HCT116 (cell line): ENCODE data around the gene PDLIM4. TPM values are rescaled to one million over a fixed set of nuclear protein-coding genes. Genes with fewer than 3 reads are reported as not detected.

Source experiments
- ATAC-seq: fragments of 200-7000 bp; cut with Tn5 transposase; 2 replicates; pipeline ENCODE4 v1.9.1; 2020; ENCODE audit warnings: mild to moderate bottlenecking, moderate library complexity
- BruUV-seq: library from RNA; stranded (reverse); fragments of 400-500 nt; replicated peaks from 2 replicates; lab custom pipeline; 2021; lab: Mats Ljungman, UMichigan
- CTCF ChIA-PET: fragments of 300-600 bp; sonication (Branson Sonifier 250); formaldehyde crosslinking; loops from one replicate; lab custom pipeline; 2021; ENCODE audit warnings: antibody characterized with exemption; lab: Charles Lee
- POLR2A ChIA-PET: fragments of 300-600, 350-600 bp; sonication (Branson Sonifier 250); formaldehyde crosslinking; loops from one replicate; lab custom pipeline; 2021; ENCODE audit warnings: antibody characterized with exemption; lab: Charles Lee
- RAD21 ChIA-PET, 2 experiments: fragments of 300-600 bp; sonication (Branson Sonifier 250); formaldehyde crosslinking; loops; one replicate each; lab custom pipeline; 2023; ENCODE audit warnings: low total read pairs in 2 of 2; ENCODE audit not compliant: uncharacterized antibody in 2 of 2, unreplicated experiment in 2 of 2, low non-redundant PET in 1 of 2; lab: Charles Lee
- DNase-seq: peaks from one replicate; pipeline ENCODE4 v3.0.0-alpha.2; 2010; ENCODE audit warnings: low read depth, low spot score
- H2AFZ ChIP-seq: fragments of 200-600 bp; shearing (Covaris generic), sonication (generic); 2 replicates; pipeline ENCODE4 v1.6.1; 2017; ENCODE audit warnings: low read depth, mixed run types, mixed read lengths, antibody characterized with exemption, low read length; ENCODE audit not compliant: poor library complexity, severe bottlenecking
- H3K27ac ChIP-seq: 2 replicates; pipeline ENCODE4 v1.5.1; 2012; ENCODE audit warnings: low read depth, low read length
- H3K27me3 ChIP-seq: fragments of 200-600 bp; sonication (generic); 2 replicates; pipeline ENCODE4 v1.6.1; 2016; ENCODE audit warnings: mixed run types, low read length, mixed read lengths; ENCODE audit not compliant: insufficient read depth
- H3K36me3 ChIP-seq, 2 experiments: fragments of 200-500 bp in 1 of 2; fragments of 200-600 bp in 1 of 2; sonication (Bioruptor generic) in 1 of 2; sonication (generic) in 1 of 2; 2 replicates each; pipeline versions ENCODE4 v1.5.1 to v1.6.1; 2014 to 2016; ENCODE audit warnings: low read length in 2 of 2, inconsistent platforms in 1 of 2, mixed read lengths in 1 of 2, mixed run types in 1 of 2; ENCODE audit not compliant: insufficient read depth in 2 of 2, control insufficient read depth in 1 of 2
- H3K4me1 ChIP-seq, 2 experiments: fragments of 200-600 bp in 1 of 2; sonication (generic) in 1 of 2; 2 replicates each; pipeline versions ENCODE4 v1.5.1 to v1.6.1; 2012 to 2017; ENCODE audit warnings: low read length in 2 of 2, inconsistent platforms in 1 of 2, mild to moderate bottlenecking in 1 of 2, mixed read lengths in 1 of 2, mixed run types in 1 of 2, moderate library complexity in 1 of 2; ENCODE audit not compliant: insufficient read depth in 2 of 2, control insufficient read depth in 1 of 2
- H3K4me2 ChIP-seq: fragments of 200-600 bp; sonication (generic); 2 replicates; pipeline ENCODE4 v1.6.1; 2017; ENCODE audit warnings: mixed run types, low read length, mixed read lengths
- H3K4me3 ChIP-seq, 2 experiments: fragments of 200-600 bp in 1 of 2; sonication (generic) in 1 of 2; replicated peaks in 1 of 2; 2 replicates each; pipeline ENCODE4 v1.5.1; 2011 to 2016; ENCODE audit warnings: low read length in 2 of 2, control low read depth in 1 of 2, low read depth in 1 of 2, mild to moderate bottlenecking in 1 of 2, mixed read lengths in 1 of 2, mixed run types in 1 of 2
- H3K79me2 ChIP-seq: fragments of 200-600 bp; sonication (generic); 2 replicates; pipeline ENCODE4 v1.6.1; 2017; ENCODE audit warnings: mild to moderate bottlenecking, mixed run types, low read length, moderate library complexity, mixed read lengths; ENCODE audit not compliant: insufficient read depth
- H3K9ac ChIP-seq: fragments of 200-600 bp; sonication (generic); 2 replicates; pipeline ENCODE4 v1.6.1; 2016; ENCODE audit warnings: low read length, mixed read lengths
- H3K9me2 ChIP-seq: fragments of 200-600 bp; sonication (generic), shearing (Covaris generic); 2 replicates; pipeline ENCODE4 v1.6.1; 2017; ENCODE audit warnings: mixed run types, mild to moderate bottlenecking, moderate library complexity; ENCODE audit not compliant: insufficient read depth
- H3K9me3 ChIP-seq, 2 experiments: fragments of 200-500 bp in 1 of 2; fragments of 200-600 bp in 1 of 2; sonication (Bioruptor generic) in 1 of 2; sonication (generic) in 1 of 2; 2 replicates each; pipeline ENCODE4 v1.6.1; 2014 to 2017; ENCODE audit warnings: low read length in 2 of 2, mixed read lengths in 2 of 2, inconsistent platforms in 1 of 2, low read depth in 1 of 2, mild to moderate bottlenecking in 1 of 2, mixed run types in 1 of 2, moderate library complexity in 1 of 2; ENCODE audit not compliant: control insufficient read depth in 1 of 2, insufficient read depth in 1 of 2
- H4K20me1 ChIP-seq: fragments of 200-600 bp; sonication (generic), shearing (Covaris generic); 2 replicates; pipeline ENCODE4 v1.6.1; 2017; ENCODE audit warnings: mixed run types, mild to moderate bottlenecking, moderate library complexity; ENCODE audit not compliant: insufficient read depth
- CEBPB ChIP-seq: IDR thresholded peaks from 2 replicates; pipeline ENCODE4 v1.6.1; 2012; ENCODE audit warnings: low read depth
- EGR1 ChIP-seq: IDR thresholded peaks from 2 replicates; pipeline ENCODE4 v1.6.1; 2012; ENCODE audit warnings: low read depth
- EZH2phosphoT487 ChIP-seq: fragments of 200-600 bp; IDR thresholded peaks from 2 replicates; pipeline ENCODE4 v1.6.1; 2018; ENCODE audit warnings: antibody characterized with exemption, borderline replicate concordance
- FOSL1 ChIP-seq: IDR thresholded peaks from 2 replicates; pipeline ENCODE4 v1.6.1; 2012; ENCODE audit warnings: low read depth
- POLR2A ChIP-seq: IDR thresholded peaks from 2 replicates; pipeline ENCODE4 v1.7.0; 2011; ENCODE audit warnings: borderline replicate concordance; ENCODE audit not compliant: insufficient read depth, insufficient read length; ENCODE audit errors: extremely low read depth
- POLR2AphosphoS5 ChIP-seq: IDR thresholded peaks from 2 replicates; pipeline ENCODE4 v1.6.1; 2011; ENCODE audit warnings: mild to moderate bottlenecking, low read depth, low read length, moderate library complexity
- SP1 ChIP-seq: IDR thresholded peaks from 2 replicates; pipeline ENCODE4 v1.6.1; 2012; ENCODE audit warnings: low read depth
- TCF7L2 ChIP-seq: IDR thresholded peaks from 2 replicates; pipeline ENCODE4 v1.7.0; 2011; ENCODE audit warnings: borderline replicate concordance, inconsistent platforms; ENCODE audit not compliant: insufficient read depth, insufficient read length; ENCODE audit errors: extremely low read depth
- intact Hi-C: fragments of 100-400 bp; cut with micrococcal nuclease; formaldehyde crosslinking; loops from 2 replicates; pipeline ENCODE4 v1.10.0; 2022
- total RNA-seq: library from RNA; stranded (reverse); gene quantifications from one replicate; pipeline ENCODE4 v1.2.1, GENCODE V29; 2021; ENCODE audit not compliant: unreplicated experiment
- TF ChIP-seq, protein P1 (sequence below): IDR thresholded peaks from 2 replicates; pipeline ENCODE4 v1.6.1; 2012; ENCODE audit warnings: low read depth
- TF ChIP-seq, protein P2 (sequence below): IDR thresholded peaks from 2 replicates; pipeline ENCODE4 v1.6.1; 2012
- TF ChIP-seq, protein P3 (sequence below): IDR thresholded peaks from 2 replicates; pipeline ENCODE4 v1.6.1; 2011; ENCODE audit warnings: mild to moderate bottlenecking, low read length, moderate library complexity; ENCODE audit not compliant: insufficient replicate concordance; ENCODE audit errors: extremely low read depth
- TF ChIP-seq, protein P4 (sequence below): IDR thresholded peaks from 2 replicates; pipeline ENCODE4 v1.6.1; 2012

Gene PDLIM4
- total RNA-seq, 1 experiment from 2014 or later = not detected

DNA sequence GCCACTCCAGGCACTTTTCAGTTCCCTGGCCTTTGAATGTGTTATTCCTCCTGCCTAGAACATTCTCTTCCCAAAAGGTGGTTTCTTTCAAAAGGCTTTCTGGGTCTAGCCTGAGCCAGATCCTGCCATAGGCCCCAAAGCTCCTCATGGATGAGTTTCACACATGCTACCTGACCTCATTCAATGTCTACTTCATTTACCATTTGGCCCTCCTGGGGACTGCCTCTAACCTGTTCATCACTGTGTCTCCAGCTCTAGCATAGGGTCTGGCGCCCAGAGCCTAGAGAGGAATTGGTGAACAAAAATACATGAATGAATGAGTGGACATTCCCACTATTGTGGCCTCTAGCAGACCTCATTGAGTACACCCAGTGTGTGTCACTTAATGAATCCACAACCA lies 24.4 kb upstream of the PDLIM4 start:
- ChIA-PET POLR2A (no interaction called here), RAD21 (no interaction called here), CTCF (no interaction called here)
- ATAC-seq (no peak), DNase-seq (no peak)
- intact Hi-C loops = no loop called here
- H3K4me2 ChIP-seq = no peak overlapping the region
- H4K20me1 ChIP-seq = no peaks in the 10 kb centered on the region
- no peaks in the 10 kb centered on the region for H3K9me3 ChIP-seq
- BruUV-seq = no TSS peak
- no peaks in the 10 kb centered on the region for H3K36me3 ChIP-seq
- H3K9me2 ChIP-seq = no peaks in the 10 kb centered on the region
- H3K79me2 ChIP-seq = no peaks in the 10 kb centered on the region
- no peaks in the 10 kb centered on the region for H3K27me3 ChIP-seq
- no peak overlapping the region for H3K27ac ChIP-seq
- no peak overlapping the region for H2AFZ ChIP-seq
- no peak overlapping the region for H3K4me3 ChIP-seq
- peaks cover 0 to 8% of the 10 kb centered on the region in 2 experiments; a peak in 2 of 4 replicates for H3K4me1 ChIP-seq
- H3K9ac ChIP-seq = no peak overlapping the region
- TF ChIP-seq TCF7L2 (no peak), CEBPB (no peak), POLR2AphosphoS5 (no peak), EGR1 (no peak), EZH2phosphoT487 (no peak), POLR2A (no peak), SP1 (no peak), FOSL1 (no peak)
- TF ChIP-seq, protein P1, sequence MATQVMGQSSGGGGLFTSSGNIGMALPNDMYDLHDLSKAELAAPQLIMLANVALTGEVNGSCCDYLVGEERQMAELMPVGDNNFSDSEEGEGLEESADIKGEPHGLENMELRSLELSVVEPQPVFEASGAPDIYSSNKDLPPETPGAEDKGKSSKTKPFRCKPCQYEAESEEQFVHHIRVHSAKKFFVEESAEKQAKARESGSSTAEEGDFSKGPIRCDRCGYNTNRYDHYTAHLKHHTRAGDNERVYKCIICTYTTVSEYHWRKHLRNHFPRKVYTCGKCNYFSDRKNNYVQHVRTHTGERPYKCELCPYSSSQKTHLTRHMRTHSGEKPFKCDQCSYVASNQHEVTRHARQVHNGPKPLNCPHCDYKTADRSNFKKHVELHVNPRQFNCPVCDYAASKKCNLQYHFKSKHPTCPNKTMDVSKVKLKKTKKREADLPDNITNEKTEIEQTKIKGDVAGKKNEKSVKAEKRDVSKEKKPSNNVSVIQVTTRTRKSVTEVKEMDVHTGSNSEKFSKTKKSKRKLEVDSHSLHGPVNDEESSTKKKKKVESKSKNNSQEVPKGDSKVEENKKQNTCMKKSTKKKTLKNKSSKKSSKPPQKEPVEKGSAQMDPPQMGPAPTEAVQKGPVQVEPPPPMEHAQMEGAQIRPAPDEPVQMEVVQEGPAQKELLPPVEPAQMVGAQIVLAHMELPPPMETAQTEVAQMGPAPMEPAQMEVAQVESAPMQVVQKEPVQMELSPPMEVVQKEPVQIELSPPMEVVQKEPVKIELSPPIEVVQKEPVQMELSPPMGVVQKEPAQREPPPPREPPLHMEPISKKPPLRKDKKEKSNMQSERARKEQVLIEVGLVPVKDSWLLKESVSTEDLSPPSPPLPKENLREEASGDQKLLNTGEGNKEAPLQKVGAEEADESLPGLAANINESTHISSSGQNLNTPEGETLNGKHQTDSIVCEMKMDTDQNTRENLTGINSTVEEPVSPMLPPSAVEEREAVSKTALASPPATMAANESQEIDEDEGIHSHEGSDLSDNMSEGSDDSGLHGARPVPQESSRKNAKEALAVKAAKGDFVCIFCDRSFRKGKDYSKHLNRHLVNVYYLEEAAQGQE = no peak
- TF ChIP-seq, protein P2, sequence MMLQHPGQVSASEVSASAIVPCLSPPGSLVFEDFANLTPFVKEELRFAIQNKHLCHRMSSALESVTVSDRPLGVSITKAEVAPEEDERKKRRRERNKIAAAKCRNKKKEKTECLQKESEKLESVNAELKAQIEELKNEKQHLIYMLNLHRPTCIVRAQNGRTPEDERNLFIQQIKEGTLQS = no peak
- TF ChIP-seq, protein P3, sequence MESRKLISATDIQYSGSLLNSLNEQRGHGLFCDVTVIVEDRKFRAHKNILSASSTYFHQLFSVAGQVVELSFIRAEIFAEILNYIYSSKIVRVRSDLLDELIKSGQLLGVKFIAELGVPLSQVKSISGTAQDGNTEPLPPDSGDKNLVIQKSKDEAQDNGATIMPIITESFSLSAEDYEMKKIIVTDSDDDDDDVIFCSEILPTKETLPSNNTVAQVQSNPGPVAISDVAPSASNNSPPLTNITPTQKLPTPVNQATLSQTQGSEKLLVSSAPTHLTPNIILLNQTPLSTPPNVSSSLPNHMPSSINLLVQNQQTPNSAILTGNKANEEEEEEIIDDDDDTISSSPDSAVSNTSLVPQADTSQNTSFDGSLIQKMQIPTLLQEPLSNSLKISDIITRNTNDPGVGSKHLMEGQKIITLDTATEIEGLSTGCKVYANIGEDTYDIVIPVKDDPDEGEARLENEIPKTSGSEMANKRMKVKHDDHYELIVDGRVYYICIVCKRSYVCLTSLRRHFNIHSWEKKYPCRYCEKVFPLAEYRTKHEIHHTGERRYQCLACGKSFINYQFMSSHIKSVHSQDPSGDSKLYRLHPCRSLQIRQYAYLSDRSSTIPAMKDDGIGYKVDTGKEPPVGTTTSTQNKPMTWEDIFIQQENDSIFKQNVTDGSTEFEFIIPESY = no peak
- TF ChIP-seq, protein P4, sequence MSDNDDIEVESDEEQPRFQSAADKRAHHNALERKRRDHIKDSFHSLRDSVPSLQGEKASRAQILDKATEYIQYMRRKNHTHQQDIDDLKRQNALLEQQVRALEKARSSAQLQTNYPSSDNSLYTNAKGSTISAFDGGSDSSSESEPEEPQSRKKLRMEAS = no peak
